HG03064 (cell line): Measurements from ENCODE around the gene SCLY.

ENCODE experiments used
- ATAC-seq: cut with Tn5 transposase; IDR thresholded peaks from one replicate; pipeline ENCODE4 v1.9.1; 2021; ENCODE audit warnings: low read depth; ENCODE audit not compliant: unreplicated experiment

Gene SCLY

DNA sequence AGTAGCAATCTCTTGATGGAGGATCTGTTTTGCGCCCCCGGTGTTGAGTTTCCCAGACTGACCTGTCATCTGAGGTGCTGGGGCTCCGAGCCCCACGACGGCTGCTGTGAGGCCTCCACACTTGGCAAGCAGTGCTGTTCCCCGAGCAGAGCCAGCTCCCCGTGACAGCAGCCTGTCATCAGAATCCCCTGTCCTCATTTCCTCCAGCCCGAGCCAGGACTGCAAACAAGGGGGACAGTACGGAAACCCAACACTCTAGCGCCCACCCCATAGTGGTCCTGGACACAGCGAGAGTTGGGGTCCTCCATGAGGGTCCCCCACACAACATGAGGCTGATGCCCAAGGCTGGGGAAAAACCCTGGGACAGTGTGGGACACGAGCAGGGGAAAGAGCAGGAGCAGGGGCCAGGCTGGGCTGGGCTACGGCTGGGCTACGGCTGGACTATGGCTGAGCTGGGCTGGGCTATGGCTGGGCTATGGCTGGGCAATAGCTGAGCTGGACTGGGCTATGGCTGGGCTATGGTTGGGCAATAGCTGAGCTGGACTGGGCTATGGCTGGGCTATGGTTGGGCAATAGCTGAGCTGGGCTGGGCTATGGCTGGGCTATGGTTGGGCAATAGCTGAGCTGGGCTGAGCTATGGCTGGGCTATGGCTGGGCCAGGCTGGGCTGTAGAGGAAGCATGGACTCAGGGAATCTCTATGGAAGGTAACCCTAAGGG is 76.2 kb downstream of the SCLY start:
- no peak for ATAC-seq

DNA sequence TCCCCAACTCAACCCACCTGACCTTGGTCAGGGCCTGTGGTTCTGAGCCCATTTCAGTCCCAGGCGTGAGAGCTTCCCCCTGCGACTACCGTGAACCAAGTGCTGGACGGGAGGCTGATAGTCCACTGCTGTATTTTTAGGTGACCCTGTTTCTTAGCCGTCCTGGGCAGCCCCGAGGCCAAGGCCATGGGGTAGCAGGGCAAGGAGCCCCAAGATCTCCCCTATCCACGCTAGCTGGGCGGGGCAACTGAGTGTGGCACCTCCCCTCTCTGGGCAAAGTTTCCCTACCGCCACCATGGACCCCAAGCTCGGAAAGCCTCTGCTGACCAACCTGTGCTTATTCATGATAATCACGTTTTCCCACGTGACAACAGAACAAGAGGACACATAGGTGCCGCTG is 77.1 kb downstream of the SCLY start:
- ATAC-seq, result no peak

DNA sequence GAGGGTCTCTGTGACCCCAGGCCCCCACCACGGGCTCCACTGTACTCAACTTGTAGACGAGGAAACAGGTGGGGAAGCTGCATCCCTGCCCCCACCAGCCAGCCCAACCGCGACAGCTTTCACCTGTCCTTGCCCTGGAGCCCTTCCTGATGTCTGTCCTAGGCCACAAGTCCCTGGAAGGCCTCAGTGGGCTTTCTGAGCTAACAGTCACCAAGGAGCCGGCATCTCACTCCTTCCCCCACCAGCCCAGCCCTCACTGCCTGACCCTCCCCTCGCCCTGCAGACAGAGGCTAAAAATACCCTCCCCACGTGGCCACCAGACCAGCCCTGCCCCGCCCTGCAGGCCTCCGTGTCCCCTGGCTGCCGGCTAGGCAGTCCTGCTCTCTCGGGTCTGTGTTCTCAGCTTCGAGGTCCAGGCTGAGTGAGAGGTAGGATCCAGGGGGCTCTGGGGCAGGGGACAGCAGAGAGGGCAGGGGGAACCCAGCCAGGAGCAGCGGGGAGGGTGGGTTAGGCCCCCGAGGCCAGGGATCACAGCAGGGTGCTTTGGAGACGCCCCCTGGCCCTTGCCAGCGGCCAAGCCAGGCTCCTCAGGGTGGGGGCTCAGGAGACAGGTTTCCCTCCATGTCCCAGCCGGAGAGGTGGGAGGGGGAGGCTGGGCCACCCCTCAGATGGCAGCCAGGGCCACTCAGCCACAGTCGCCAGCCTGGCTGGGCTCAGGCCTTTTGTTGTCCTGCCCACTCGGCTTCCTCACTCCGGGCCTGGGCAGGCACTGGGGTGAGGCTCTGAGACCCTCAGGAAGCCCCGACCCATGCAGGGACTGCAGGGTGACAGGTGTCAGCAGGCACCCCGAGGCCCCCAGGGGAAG is 77.8 kb downstream of the SCLY start, which contains the start of gene KLHL30:
KLHL30 (plus strand) TSS at position 338 of the 865 bp plus-strand sequence. CDS start 2,087 bp downstream, outside the sequence.
- ATAC-seq, result no peak

DNA sequence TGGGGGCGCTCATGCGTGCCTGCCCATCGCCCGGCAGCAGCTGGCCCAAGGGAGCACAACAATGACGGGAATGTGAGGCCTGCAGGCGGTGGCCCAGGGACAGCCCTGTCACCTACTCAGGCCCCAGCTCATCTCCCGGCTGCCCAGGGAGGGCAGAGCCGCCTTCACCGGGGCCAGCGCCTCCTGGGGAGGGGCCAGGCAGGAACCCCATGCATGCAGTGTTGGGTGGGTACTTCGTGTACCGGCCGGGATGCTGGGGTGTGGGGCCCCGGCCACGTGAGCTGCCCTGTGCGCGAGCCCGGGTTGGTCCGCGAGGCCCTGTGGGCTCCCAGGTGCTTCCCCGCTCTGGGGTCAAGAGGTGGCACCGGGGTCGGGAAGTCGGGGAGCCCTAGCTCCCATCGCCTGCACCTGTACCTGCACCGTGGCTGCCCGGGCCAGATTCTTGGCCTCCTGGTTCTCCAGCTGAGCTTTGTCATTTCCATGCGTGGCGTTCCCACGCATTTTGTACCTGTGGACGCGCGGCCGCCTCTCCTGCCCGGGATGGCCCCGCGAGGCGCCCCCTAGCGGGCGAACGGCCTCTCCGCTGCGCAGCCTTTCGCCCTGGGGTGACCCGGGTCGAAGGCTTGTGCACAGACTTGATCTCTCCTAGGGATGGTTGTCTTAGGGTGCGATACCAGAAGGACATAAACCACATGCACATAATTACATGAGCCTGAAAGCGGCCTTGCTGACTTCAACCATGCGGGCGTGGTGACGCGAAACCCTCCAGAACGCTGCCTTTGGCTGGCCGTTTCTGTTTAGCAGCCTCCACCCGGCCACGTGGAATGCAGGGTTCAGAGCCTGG is 78.6 kb downstream of the SCLY start:
- ATAC-seq, result no peak

DNA sequence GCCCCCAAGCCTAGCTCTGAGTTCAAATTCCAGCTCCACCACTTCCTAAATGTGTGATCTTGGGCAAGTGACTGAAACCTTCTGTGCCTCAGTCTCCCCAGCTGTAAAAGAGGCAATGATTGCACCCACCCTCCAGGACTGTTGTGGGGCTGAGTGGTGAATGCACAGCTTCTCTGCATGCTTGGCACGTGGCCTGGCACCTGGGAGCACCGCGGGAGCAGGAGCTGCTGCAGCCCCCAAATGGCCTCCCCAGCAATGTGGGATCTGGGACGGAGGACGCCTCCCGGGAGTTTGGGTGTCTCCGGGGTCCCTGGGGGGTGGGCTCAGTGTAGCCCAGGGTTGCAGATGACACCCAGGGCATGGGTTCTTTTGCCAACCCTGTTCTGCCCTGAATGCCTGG is 79.2 kb downstream of the SCLY start:
- no peak for ATAC-seq

DNA sequence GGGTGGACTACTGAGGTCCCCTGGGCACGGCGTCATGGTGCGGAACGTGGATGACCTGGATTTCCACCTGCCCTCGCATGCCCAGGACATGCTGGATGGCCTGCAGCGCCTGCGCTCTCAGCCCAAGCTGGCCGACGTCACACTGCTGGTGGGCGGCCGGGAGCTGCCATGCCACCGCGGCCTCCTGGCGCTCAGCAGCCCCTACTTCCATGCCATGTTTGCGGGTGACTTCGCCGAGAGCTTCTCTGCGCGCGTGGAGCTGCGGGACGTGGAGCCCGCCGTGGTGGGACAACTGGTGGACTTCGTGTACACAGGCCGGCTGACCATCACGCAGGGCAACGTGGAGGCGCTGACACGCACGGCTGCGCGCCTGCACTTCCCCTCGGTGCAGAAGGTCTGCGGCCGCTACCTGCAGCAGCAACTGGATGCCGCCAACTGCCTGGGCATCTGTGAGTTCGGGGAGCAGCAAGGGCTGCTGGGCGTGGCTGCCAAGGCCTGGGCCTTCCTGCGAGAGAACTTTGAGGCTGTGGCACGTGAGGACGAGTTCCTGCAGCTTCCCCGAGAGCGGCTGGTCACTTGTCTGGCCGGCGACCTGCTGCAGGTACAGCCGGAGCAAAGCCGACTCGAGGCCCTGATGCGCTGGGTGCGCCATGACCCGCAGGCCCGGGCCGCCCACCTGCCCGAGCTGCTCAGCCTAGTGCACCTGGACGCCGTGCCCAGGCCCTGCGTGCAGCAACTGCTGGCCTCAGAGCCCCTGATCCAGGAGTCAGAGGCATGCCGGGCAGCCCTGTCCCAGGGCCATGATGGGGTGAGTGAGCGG is 80.1 kb downstream of the SCLY start:
- ATAC-seq, result no peak

DNA sequence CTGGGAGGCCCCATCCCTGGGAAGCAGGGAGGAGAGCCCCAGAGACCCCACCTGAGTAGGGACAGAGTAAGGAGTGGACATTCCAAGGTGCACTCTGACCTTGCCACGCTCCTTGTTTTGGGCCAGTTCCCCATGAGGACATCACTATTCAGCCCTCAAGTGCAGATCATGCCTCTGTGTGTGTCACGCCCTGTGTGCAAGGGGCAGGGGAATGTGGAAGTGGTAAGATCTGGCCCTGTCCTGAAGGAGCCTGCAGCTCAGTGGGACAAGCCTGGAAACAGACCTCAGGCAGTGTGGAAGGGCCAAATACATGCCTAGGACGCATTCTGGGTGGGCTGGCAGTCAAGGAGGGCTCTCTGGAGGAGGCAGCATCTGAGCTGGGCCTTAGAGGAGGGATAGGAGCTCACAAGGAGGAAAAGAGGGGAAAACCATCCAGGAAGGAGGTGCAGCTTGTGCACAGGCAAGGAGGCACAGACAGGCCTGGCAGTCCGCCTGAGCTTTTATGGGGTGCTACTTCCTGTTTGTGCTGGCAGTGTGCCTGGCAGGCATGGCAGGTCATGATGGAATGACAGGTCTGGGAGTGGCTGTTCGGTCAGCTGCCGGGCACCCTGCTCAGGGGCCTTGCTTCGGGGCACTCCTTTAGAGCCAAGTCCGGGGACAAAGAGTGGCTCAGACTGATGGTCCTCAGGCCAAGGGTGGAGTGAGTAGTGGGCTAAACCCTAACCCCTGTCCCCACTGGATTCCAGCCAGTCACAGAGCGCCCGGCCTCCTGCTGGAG is 80.9 kb downstream of the SCLY start:
- ATAC-seq, result no peak

DNA sequence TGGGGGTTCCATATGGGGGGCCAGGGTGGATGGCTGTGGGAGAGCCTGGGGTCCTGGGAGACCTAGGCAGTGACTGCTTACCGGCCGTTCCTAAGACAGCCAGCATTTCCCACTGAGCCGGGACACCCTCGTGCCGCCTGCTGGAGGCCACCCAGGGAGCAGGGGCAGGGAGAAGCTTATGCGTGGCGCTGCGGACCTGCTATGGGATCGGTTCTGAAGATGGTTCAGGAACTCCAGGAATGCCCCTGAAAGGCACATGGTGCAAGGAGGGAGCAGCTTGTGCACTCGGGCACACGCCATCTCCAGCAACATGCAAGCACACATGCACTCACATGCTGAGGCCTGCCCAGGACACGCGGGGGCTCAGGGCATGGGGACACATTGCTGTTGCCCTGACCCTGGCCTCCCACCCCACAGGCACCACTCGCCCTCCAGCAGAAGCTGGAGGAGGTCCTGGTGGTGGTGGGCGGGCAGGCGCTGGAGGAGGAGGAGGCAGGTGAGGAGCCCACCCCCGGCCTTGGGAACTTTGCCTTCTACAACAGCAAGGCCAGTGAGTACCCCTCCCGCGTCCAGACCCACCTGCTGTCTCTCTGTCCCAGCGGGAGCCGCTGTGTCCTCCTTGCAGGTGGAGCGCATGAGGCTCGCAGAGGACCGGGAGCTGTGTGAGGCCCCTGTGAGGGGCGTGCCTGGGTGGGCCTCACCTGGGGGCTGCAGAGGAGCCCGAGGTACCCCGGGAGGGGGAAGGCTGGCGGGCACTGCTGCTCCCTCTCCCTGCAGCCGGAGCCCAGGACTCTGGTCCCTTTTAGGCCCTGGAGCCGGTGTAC is 81.8 kb downstream of the SCLY start:
- no peak for ATAC-seq

DNA sequence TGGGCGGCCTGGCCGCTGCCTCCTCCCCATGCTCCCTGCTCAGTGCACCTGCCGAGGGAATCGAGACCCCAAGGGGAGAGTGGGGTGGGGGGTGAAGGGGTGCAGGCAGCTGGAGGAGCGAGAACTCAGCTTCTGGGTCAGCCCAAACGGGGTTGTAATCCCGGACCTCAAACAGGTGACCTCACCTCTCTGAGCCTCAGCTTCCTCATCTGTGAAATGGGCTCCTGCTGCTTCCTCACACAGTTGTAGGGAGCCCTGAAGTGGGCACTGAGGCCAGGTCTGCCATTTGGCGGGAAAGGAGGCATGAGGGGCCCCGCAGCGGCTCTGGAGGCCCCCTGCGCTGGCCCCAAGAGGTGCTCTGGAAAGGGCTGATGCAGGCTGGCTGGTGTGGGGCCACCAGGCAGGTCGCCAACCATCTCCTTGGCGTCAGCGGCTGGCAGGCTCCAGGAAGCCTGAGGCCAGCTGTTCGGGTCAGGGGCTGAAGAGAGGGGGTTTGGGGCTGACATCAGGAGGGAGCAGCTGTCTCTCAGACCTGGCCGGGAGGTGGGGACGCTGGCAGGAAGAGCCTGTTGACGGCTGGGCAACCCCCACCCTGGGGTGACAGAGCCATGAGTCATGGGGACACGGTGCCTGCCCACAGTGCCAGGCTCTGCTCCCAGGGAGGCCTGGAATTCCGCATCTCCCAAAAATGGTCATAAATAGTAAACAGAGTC is 82.6 kb downstream of the SCLY start:
- ATAC-seq, result no peak

DNA sequence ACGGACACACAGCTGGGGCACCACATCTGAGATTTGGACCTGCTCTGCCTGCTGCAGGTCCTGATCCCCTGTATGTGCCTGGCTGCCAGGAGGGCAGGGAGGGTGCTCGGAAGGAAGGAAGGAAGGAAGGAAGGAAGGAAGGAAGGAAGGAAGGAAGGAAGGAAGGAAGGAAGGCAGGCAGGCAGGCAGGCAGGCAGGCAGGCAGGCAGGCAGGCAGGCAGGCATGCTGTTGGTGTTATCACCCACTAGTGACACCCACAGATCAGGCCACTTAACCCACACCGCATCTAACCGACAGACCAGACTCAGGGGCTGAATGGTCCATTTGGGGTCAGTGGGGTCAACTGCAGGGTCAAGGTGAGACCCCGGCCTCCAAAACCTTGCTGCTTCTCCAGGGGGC is 83.5 kb downstream of the SCLY start:
- no peak for ATAC-seq

DNA sequence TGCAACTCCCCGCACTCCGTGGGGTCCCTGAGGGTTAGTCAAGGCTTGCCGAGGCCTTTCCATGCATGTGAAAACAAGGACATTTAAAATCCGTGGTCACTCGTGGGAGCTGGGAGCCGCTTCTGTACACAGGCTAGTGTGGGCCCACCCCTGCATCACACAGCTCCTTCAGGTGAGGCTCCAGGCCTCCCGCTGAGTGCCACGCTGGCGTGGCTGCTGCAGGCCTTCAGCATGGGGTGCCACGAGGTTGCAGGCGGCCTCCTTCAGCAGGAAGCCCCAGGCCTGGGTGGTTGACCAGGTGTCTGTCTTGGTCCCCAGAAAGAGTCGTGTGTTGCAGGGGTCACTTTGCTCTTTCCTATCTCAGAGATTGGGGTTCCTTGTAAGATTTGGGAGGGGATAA is 84.2 kb downstream of the SCLY start:
- no peak for ATAC-seq

DNA sequence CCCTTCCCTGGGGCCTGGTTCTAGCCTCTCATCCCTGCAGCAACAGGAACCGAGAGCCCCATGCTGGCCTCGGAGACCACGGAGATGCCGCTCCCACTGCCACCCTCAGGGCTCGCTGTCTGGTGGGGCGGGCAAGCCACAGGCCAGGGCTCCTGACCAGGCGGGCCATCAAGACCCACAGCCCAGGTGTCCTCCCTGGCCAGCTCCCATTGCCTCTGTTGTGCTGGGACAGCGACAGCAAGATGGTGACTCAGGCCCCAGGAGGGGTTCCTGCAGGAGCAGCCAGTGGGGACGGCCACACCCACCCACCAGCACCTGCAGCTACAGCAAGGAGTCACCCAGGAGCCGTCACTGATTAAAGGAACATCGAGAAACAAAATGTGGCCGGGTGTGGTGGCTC is 85.0 kb downstream of the SCLY start:
- ATAC-seq, result no peak

DNA sequence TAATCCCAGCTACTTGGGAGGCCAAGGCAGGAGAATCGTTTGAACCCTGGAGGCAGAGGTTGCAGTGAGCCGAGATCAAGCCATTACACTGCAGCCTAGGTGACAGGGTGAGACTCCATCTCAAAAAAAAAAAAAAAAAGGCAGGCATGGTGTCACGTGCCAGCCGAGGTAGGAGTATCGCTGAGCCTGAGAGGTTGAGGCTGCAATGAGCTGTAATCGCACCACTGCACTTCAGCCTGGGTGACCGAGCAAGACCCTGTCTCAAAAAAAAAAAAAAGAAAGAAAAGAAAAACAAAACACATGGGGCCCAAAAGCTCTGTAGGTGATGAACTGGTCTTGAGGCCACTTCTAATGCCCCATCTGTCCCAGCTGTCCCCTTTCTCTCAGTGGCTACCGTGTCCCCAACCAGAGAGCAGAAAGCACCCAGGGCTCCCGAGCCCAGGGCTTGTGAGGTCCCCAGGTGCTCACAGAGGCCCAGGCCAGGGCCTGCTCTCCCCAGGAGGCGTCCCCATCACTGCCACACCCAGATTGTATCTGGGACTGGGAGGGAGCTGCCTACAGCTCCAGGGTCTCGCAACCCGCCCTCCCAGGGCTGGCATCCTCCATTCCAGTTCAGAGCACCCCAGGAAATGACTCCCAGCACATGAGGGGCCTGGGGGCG is 86.2 kb downstream of the SCLY start:
- ATAC-seq, result no peak

DNA sequence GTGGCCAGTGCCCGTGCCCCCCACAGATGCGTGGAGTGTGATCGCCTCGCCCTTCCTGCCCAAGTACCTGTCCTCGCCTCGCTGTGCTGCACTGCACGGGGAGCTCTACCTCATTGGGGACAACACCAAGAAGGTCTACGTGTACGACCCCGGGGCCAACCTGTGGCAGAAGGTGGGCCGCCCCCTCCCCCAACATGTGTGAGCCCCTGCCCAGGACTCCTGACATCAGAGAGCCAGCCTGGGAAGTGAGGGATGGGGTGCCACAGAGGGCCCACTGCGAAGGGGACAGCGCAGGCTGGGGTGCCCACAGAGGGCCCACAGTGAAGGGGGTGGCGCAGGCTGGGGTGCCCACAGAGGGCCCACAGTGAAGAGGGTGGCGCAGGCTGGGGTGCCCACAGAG is 88.2 kb downstream of the SCLY start:
- no peak for ATAC-seq
